Activated naive CD8-positive, alpha-beta T cell treated with anti-CD3 and anti-CD28 coated beads, Interleukin-2, amount 10 ng/mL, durations not matched to agents 7 days and 5 days (primary cell): ENCODE measurements around the gene HBE1. TPM values are rescaled to one million over a fixed set of nuclear protein-coding genes. Genes with fewer than 3 reads are reported as not detected.
"Not testable (repeated sequence)": the region's sequence is repeated elsewhere in the genome, so short reads cannot be mapped to it uniquely, and the experiment has no call there.

Experiments used
- ATAC-seq: fragments of 150-1000 bp; cut with Tn5 transposase; one replicate; pipeline ENCODE4 v1.10.0; 2021; ENCODE audit warnings: low read depth, moderate library complexity
- POLR2A ChIA-PET: fragments of 350-600 bp; sonication (Branson Sonifier 250); formaldehyde crosslinking; loops from one replicate; lab custom pipeline; 2021; ENCODE audit warnings: antibody characterized with exemption; lab: Charles Lee
- DNase-seq: peaks from one replicate; pipeline ENCODE4 v3.0.0; 2021
- H3K27ac Mint-ChIP-seq: one replicate; pipeline ENCODE4 v1.8.0; 2022; ENCODE audit warnings: mild to moderate bottlenecking, mixed read lengths
- H3K27me3 Mint-ChIP-seq: one replicate; pipeline ENCODE4 v1.8.0; 2022; ENCODE audit warnings: mild to moderate bottlenecking, moderate library complexity, mixed read lengths
- H3K36me3 Mint-ChIP-seq: one replicate; pipeline ENCODE4 v1.8.0; 2021; ENCODE audit warnings: mild to moderate bottlenecking, mixed read lengths
- H3K4me1 Mint-ChIP-seq: one replicate; pipeline ENCODE4 v1.8.0; 2021; ENCODE audit warnings: mixed read lengths
- H3K4me3 Mint-ChIP-seq: one replicate; pipeline ENCODE4 v1.8.0; 2022; ENCODE audit warnings: mild to moderate bottlenecking, moderate library complexity, mixed read lengths
- H3K9me3 Mint-ChIP-seq: one replicate; pipeline ENCODE4 v1.8.0; 2021; ENCODE audit warnings: mixed read lengths
- total RNA-seq, 2 experiments: library from RNA; stranded (reverse); gene quantifications; one replicate each; pipeline ENCODE4 v1.2.3, GENCODE V29; 2021

The HBE1 gene
- not detected for total RNA-seq

DNA sequence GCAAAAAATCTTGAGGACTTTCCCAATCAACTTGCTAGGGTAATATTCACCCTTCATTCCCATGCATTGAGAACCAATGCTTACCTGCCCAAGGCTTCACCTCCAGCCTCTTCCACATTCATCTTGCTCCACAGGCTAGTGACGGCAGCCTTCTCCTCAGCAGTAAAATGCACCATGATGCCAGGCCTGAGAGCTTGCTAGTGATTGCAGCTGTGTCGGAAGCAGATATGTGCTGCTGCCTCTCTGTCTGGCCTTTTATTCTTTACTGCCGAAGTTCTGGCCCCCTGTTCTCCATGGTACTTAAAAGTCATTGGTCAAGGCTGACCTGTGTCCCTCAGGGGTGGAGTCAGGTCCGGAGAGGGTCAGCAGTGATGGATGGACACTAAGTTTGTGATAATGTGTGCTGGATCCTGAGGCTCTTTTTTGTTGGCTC, at the start of gene HBE1:
TSS of gene HBE1 (minus strand) at position 231 of the 433 bp plus-strand sequence. CDS start at position 176, 55 bp downstream.
- Mint-ChIP-seq H3K4me3 (no peak within 1 kb of the TSS), H3K27me3 (peaks cover 3% of the 10 kb centered on the region), H3K9me3 (no peaks in the 10 kb centered on the region), H3K36me3 (no peaks in the 10 kb centered on the region), H3K4me1 (no peaks in the 10 kb centered on the region), H3K27ac (no peak within 1 kb of the TSS)
- POLR2A ChIA-PET, result no interaction called here
- no peak for DNase-seq
- no peak for ATAC-seq

- Mint-ChIP-seq H3K36me3 (no peaks in the 10 kb centered on the region), H3K4me1 (no peaks in the 10 kb centered on the region), H3K9me3 (no peaks in the 10 kb centered on the region), H3K4me3 (no peak overlapping the region), H3K27ac (no peak overlapping the region), H3K27me3 (no peaks in the 10 kb centered on the region)
- DNase-seq, result no peak
- POLR2A ChIA-PET, result no interaction called here
- no peak for ATAC-seq
These were observed 47.5 kb upstream of the HBE1 start for GRCh38 chr11:5317292-5317691.

DNA sequence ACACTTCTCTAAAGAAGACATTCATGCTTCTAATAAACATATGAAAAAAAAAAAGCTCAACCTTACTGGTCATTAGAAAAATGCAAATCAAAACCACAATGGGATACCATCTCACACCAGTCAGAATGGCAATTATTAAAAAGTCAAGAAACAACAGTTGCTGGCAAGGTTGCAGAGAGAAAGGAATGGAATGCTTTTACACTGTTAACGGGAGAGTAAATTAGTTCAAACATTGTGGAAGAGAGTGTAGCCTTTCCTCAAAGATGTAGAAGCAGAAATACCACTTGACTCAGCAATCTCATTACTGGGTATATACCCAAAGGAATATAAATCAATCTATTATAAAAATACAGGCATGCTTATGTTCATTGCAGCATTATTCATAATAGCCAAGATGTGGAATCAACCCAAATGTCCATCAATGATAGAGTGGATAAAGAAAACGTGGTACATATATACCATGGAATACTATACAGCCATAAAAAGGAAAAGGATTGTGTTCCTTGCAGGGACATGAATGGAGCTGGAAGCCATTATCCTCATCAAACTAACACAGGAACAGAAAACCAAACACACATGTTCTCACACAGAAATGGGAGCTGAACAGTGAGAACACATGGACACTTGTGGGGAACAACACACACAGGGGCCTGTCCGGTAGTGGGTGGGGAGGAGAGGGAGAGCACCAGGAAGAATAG, 43.7 kb upstream of the HBE1 start:
- ATAC-seq, H3K27ac Mint-ChIP-seq, H3K36me3 Mint-ChIP-seq, POLR2A ChIA-PET, H3K4me1 Mint-ChIP-seq, H3K4me3 Mint-ChIP-seq, DNase-seq, H3K27me3 Mint-ChIP-seq, H3K9me3 Mint-ChIP-seq: not testable (repeated sequence)

DNA sequence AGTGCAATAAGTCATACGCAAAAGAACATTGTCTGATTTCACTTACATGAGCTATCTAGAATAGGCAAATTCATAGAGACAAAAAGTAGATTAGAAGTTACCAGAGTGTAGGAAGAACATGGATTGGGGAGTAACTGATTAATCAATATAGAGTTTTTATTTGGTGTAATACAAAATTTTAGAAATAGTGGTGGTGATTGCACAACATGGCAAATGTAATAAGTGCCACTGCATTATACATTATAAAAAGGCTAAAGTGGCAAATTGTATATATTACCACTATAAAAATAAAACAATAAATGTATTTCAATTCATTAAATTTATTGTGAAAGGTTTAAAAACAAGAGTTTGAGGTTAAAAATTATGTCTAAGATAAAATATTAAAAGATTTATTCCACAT, 40.7 kb upstream of the HBE1 start:
- H3K4me1 Mint-ChIP-seq, result no peaks in the 10 kb centered on the region
- peaks cover 3% of the 10 kb centered on the region for H3K27me3 Mint-ChIP-seq
- ATAC-seq (no peak), DNase-seq (no peak)
- H3K27ac Mint-ChIP-seq, result no peak overlapping the region
- H3K36me3 Mint-ChIP-seq, result no peaks in the 10 kb centered on the region
- H3K9me3 Mint-ChIP-seq, result no peaks in the 10 kb centered on the region
- POLR2A ChIA-PET, result no interaction called here
- H3K4me3 Mint-ChIP-seq, result no peak overlapping the region

DNA sequence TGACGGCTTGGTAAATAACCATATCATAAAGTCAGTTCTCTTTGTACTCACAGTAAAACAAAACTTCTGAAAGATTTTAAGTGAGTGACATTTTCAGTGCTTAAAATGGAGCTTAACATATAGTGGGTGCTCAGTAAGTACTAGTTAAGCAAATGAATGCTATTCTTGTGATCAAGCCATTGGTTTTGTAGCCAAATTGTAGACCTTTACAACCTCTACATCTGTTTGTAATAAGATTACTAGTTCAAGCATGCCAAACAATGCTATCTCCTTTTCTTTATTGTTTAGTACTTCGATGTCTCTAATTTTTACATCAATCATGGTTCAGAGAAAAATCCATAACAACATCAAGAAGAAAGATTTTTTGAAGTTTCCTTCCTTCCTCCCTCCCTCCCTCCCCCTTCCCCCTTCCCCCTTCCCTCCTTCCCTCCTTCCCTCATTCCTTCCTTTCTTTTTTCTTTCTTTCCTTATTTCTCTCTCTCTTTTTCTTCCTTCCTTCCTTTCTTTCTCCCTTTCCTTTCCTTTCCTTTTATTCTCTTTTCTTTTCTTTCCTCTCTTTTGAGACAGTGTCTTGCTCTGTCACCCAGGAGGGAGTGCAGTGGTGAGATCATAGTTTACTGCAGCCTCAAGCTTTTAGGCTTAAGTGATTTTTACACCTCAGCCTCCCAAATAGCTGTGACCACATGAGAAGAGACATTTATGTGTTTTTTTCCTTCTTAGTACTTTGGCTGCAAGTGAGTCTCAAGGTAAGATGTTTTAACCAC, 37.7 kb upstream of the HBE1 start:
- ATAC-seq, result no peak
- Mint-ChIP-seq H3K36me3 (no peaks in the 10 kb centered on the region), H3K4me1 (no peaks in the 10 kb centered on the region), H3K27me3 (peaks cover 3% of the 10 kb centered on the region), H3K9me3 (no peaks in the 10 kb centered on the region), H3K27ac (no peak overlapping the region), H3K4me3 (no peak overlapping the region)
- no peak for DNase-seq
- POLR2A ChIA-PET, result no interaction called here

DNA sequence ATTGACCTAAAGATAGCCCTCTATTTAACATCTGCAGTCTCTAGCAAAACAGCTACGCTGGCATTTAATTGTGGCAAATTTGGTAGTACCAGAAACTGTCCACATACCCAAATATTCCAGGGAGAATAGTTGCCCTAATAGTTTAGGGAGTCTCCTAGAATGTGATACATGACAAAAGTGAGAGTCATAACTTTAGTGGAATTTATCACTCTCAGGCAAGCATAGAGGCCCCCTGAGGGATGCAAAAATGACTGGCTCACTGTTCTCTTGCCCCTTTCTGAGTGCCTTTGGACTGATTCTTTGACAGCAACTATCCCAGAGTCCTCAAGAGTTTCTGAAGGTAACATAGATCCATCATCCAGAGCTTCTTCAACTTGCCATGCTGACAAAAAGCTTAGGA, 34.3 kb upstream of the HBE1 start:
- Mint-ChIP-seq H3K9me3 (no peaks in the 10 kb centered on the region), H3K27ac (no peak overlapping the region), H3K36me3 (no peaks in the 10 kb centered on the region), H3K27me3 (peaks cover 3% of the 10 kb centered on the region), H3K4me3 (no peak overlapping the region), H3K4me1 (no peaks in the 10 kb centered on the region)
- no peak for DNase-seq
- POLR2A ChIA-PET, result no interaction called here
- ATAC-seq, result no peak

DNA sequence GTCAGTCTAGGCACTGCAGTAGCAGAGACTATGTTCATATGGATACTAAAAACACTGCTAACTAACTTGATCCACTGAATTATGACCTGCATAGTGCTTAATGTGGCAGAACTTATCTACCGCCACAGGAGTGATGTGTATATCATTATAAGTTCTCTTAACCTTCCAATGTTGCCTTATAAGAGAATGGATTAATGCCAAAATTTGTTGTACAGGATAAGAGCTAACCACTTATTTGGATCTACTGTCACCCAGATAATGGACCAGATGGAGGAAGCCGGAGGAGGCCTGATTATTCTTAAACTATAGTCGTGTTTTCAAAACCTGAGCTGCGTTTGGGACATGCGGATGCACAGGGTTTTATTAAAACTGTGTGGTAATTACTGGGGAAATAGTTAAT, 33.9 kb upstream of the HBE1 start:
- Mint-ChIP-seq H3K27me3 (peaks cover 3% of the 10 kb centered on the region), H3K4me1 (no peaks in the 10 kb centered on the region), H3K4me3 (no peak overlapping the region), H3K36me3 (no peaks in the 10 kb centered on the region), H3K9me3 (no peaks in the 10 kb centered on the region), H3K27ac (no peak overlapping the region)
- ATAC-seq, result no peak
- POLR2A ChIA-PET, result no interaction called here
- DNase-seq, result no peak

- ATAC-seq (no peak), DNase-seq (no peak)
- H3K4me1 Mint-ChIP-seq, result no peaks in the 10 kb centered on the region
- no peak within 1 kb of the TSS for H3K4me3 Mint-ChIP-seq
- no peaks in the 10 kb centered on the region for H3K36me3 Mint-ChIP-seq
- no peak within 1 kb of the TSS for H3K27ac Mint-ChIP-seq
- no peaks in the 10 kb centered on the region for H3K9me3 Mint-ChIP-seq
- POLR2A ChIA-PET, result no interaction called here
- H3K27me3 Mint-ChIP-seq, result peaks cover 6% of the 10 kb centered on the region
These were observed 32.1 kb upstream of the HBE1 start, which contains the start of gene OR51B4 for GRCh38 chr11:5301846-5302245. Gene OR51B4, minus strand, starts transcription at chr11:5301946. Its CDS starts 0 bp downstream, at chr11:5301946.

DNA sequence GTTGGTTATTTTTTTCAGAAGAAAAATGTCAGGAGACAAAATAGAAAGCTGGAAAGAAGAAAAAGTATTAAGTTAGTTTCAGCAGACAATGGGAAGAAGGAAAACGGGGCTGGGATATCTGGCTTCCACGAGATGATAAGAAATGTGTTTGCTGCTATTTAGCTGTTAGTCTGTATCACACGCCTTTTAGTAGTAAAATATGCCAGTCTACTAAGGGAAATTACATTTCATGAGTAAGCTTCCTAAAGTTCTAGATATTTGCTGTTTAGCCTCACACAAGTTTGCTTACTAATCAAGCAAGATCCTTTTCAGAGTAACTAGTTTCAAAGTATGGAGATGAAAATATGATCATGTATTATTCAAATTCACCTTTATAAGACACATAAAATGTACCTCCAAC, 30.5 kb upstream of the HBE1 start:
- Mint-ChIP-seq H3K4me1 (no peaks in the 10 kb centered on the region), H3K27ac (no peak overlapping the region), H3K4me3 (no peak overlapping the region), H3K36me3 (no peaks in the 10 kb centered on the region), H3K27me3 (peaks cover 7% of the 10 kb centered on the region), H3K9me3 (no peaks in the 10 kb centered on the region)
- no peak for DNase-seq
- POLR2A ChIA-PET, result no interaction called here
- ATAC-seq, result no peak

DNA sequence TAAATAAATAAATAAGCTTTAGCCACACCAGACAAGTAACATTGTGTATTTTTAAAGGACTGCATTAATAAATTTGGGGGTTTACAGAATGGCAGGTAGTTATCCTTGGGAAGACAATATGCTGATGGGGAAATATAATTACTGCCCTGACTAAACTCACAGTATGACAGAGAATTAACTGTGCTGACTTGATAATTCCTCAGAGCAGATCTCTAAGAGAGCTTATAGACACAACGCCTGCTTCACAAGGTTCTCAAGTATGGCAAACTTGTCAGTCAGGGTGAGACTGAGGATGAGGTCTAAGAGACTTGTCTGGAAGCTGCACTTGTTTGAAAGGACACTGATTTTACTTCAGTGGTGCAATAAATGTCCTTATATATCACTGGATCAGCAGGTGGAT, 28.7 kb upstream of the HBE1 start:
- Mint-ChIP-seq H3K27ac (no peak overlapping the region), H3K27me3 (peaks cover 7% of the 10 kb centered on the region), H3K36me3 (no peaks in the 10 kb centered on the region), H3K9me3 (no peaks in the 10 kb centered on the region), H3K4me3 (no peak overlapping the region), H3K4me1 (no peaks in the 10 kb centered on the region)
- ATAC-seq (no peak), DNase-seq (no peak)
- POLR2A ChIA-PET, result no interaction called here

DNA sequence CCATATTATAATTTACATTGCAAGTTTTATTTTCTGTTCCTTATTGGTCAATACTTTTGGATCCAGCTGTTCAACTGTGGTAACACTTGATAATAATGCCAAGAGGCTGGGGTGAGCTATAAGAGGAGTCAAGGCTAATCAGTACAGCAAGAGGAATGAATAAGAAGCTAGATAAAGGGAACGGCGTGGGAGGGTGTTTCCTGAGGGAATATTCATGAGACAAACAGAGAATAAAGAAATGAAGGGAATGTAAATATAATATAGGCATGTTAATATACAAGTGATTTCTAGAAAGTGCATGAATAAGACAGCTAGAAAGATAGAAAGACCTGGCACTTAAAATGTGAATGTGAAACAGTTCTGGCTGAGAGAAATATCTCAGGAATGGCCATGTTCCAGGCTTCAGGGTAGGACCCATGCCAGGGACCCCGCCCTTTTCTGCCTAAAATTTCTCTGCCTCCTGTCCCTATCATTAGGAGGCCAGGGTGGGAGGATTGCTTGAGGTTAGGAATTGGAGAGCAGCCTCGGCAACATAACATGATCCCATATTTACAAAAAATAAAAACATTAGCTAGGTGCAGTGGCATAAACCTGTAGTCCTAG, 28.1 kb upstream of the HBE1 start:
- no peak for ATAC-seq
- Mint-ChIP-seq H3K9me3 (no peaks in the 10 kb centered on the region), H3K27me3 (peaks cover 7% of the 10 kb centered on the region), H3K36me3 (no peaks in the 10 kb centered on the region), H3K4me3 (no peak overlapping the region), H3K4me1 (no peaks in the 10 kb centered on the region), H3K27ac (no peak overlapping the region)
- DNase-seq, result no peak
- POLR2A ChIA-PET, result no interaction called here

DNA sequence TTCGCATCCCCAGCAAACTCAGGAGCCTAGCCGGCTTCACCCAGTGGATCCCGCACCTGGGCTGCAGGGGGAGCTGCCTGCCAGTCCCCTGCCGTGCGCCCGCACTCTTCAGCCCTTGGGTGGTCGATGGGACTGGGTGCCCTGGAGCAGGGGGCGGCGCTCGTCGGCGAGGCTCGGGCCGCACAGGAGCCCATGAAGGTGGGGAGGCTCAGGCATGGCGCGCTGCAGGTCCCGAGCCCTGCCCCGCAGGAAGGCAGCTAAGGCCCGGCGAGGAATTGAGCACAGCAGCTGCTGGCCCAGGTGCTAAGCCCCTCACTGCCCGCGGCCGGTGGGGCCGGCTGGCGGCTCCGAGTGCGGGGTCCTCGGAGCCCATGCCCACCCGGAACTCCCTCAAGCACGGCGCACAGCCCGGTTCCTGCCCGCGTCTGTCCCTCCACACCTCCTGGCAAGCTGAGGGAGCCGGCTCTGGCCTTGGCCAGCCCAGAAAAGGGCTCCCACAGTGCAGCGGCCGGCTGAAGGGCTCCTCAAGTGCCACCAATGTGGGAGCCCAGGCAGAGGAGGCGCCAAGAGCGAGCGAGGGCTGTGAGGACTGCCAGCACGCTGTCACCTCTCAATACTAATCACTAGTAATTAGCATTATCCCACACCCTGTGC, 24.7 kb upstream of the HBE1 start:
- H3K4me1 Mint-ChIP-seq, ATAC-seq, H3K36me3 Mint-ChIP-seq, H3K27ac Mint-ChIP-seq, DNase-seq, POLR2A ChIA-PET, H3K4me3 Mint-ChIP-seq, H3K27me3 Mint-ChIP-seq, H3K9me3 Mint-ChIP-seq: not testable (repeated sequence)

DNA sequence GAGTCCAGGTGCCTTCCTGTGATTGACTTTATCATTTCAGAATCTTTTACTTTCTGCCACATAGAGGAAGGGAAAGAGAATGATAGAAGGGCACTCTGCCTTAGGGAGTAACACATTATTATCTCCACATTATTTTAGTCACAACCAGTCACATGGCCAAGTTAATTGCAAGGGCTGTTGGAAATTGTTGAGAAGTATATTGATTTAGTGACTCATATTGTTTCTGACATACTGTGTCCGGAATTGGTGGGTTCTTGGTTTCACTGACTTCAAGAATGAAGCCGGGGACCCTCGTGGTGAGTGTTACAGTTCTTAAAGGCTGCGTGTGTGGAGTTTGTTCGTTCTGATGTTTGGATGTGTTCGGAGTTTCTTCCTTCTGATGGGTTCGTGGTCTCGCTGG, 23.3 kb upstream of the HBE1 start:
- peaks cover 7% of the 10 kb centered on the region for H3K27me3 Mint-ChIP-seq
- POLR2A ChIA-PET, result no interaction called here
- H3K36me3 Mint-ChIP-seq, result no peaks in the 10 kb centered on the region
- no peak overlapping the region for H3K4me3 Mint-ChIP-seq
- DNase-seq, result no peak
- no peaks in the 10 kb centered on the region for H3K4me1 Mint-ChIP-seq
- H3K27ac Mint-ChIP-seq, result no peak overlapping the region
- no peak for ATAC-seq
- no peaks in the 10 kb centered on the region for H3K9me3 Mint-ChIP-seq
